Glomerular endothelial cell (primary cell): Measurements from ENCODE around the gene PTPRN2. TPM values are rescaled to one million over a fixed set of nuclear protein-coding genes. Genes with fewer than 3 reads are reported as not detected.
"Not testable (repeated sequence)": the region's sequence is repeated elsewhere in the genome, so short reads cannot be mapped to it uniquely, and the experiment has no call there.

Source experiments
- DNase-seq: peaks from one replicate; pipeline ENCODE4 v3.0.0-alpha.2; 2011; ENCODE audit warnings: low read depth, low spot score; ENCODE audit errors: extremely low read depth
- total RNA-seq: library from RNA; depleted of rRNA; stranded (reverse); fragments of >200 nt; gene quantifications from 2 replicates; pipeline ENCODE4 v1.2.3, GENCODE V29; 2015

Gene PTPRN2
- total RNA-seq, 1 donor from 2014 or later, result 10.0 TPM

DNA sequence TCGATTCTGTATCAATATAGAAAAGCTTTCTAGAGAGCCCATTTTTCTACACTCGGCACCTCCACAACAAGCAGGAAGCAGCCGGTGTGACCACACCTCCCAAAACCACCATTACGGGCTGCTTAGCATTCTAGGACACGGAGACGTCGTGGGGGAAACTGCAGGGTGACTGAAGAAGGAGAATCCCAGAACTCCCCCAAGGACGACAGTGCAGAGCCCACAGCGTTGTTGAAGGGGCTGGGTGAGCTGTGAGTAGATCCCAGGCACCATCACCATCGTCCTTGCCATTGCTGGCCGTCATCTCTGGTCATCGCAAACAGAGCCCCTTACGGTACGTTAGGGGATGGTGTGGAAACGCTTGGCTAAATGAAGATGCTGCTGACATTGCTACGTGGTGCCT, 351.8 kb downstream of the PTPRN2 start:
- DNase-seq, result no peak

DNA sequence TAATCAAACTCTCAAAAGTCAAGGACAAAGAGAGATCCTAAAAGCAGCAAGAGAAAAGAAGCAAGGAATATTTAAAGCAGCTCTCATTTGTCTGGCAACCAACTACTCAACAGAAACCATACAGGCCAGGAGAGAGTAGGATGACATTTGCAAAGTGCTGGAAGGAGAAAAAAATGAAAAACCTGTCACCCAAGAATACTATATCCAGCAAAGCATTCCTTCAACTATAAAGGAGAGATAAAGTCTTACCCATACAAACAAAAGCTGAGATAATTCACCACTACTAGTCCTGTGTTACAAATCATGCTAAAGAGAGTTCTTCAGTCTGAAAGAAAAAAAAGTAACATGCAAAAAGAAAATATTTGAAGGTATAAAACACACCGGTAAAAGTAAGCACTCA, 357.7 kb downstream of the PTPRN2 start:
- no peak for DNase-seq

DNA sequence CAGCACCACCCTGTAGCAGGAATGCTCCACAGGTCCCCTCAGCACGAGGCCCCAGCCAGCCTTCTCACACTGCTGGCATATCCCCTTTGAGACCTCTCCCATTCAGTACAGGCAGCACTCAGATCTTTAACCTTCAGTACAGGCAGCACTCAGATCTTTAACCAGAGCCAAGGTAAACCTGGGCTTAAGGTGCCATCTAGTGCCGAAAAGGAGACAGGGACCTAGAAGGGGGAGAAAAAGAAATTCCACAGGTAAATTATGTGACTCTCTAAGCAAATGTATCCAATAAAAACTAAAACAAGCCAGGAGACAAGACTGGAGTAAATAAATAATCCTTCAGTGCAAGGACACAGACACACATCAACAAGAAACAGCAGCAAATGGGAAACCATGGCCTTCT, 358.6 kb downstream of the PTPRN2 start:
- DNase-seq, result no peak

DNA sequence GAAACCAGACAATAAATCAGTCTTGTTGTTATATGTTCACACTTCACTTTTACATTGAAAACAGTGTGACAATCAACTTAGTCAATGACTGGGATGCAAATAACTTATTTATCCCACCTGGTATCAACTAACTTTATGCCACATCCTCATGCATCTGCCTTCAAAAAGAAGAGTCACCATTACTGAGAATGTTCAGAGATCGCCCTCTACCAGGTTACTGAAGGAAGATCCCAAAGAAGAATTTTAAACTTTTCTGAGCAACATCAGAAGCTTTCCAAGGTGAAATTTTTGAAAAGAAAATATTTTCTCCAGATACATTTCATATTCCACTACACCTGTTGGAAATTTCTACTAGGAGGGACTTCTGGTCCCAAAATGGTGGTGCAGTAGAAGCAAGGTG, 359.5 kb downstream of the PTPRN2 start:
- no peak for DNase-seq

DNA sequence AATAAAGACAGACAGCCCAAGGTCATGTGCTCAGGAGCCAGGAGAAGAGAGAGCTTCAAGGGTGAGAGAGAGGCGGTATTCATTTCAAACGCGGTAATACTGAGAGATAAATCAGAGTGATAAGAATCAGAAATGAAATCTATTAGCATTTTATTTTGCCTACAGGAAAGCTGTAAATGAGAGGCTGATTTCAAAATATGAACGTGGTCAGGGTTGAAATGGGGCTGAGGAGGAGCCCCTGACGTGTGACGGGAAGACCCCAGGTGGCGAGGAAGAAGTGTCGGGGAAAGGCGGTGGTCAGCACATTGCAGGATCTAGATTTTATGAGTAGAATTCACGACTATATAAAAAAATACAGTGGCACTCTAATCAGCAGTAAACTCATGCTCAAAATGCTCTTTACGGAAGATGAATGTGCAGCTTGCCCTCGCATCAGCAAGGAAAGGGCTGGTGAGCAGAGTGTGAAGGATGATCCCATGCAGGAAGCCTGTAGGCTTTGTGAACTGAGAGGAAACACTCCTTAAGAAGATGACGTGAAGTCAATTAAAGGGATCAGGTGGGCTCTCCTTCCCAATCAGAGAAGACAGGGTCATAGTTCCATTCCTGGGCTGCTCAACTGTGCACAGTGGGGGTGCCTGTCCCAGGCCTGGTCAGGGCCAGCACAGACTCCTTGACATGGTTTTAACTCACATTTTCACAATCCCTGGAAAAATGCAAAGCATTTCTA, 360.2 kb downstream of the PTPRN2 start:
- no peak for DNase-seq

DNA sequence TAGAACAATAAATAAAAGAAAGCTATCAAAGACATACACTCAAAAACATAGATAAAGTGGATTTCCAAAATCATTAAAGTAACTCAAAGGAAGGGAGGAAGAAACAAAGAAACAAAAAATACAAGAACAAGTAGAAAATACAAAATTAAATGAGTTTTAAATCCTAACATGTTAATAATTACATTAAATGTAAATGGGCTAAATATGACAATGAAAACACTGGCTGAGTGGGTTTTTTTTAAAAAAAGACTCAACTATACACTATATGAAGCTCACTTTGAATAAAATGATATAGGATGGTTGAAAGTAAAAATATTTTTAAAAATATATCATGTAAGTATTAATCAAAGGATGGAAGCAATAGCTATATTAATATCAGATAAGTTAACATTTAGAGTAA, 371.4 kb downstream of the PTPRN2 start:
- DNase-seq, result no peak

DNA sequence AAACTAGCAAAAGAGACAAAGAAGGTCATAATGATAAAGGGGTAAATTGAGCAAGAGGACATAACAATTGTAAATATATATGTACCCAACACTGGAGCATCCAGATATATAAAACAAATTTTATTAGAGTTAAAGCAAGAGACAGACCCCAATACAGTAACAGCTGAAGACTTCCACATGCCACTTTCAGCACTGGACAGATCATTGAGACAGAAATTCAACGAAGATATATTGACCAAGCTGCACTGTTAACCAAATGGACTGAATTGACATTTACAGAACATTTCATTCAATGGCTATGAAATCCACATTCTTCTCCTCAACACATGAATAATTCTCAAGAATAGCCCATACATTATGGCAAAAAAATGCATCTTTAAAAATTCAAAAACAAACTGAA, 378.2 kb downstream of the PTPRN2 start:
- DNase-seq, result no peak

DNA sequence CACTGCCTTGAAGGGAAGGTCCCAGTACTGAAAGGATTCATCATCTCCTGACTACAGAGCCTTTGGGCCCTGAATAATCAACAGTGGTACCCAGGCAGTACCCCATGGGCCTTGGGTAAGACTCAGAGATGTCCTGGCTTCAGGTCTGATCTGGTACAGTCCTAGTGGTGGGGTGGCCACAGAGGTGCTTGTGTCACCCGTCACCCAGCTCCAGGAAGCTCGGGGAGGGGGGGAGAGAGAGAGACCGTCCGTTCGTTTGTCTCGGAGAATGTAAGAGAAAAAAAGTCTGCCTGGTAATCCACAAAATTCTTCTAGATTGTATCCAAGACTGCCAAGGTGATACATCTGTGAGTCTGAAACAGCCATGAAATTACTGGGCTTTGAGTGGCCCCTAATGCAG, 381.3 kb downstream of the PTPRN2 start:
- no peak for DNase-seq

DNA sequence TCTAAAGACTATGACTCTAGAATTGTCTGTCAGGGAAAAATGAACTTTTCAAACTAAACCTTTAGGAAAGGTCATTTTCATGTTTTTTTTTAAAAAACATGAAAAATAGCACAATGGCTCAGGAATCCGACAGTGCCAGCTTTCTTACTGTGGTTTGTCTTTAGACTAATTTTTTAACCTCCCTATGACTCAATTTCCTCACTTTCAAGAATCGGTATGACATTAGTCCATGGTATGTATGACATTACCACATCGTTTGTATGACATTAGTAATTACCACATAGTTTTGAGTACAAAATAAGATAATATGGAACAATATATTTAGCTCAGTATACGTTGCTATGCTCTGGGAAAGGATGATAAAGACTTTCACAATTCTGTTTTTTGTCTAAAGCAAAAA, 383.2 kb downstream of the PTPRN2 start:
- DNase-seq, result no peak

DNA sequence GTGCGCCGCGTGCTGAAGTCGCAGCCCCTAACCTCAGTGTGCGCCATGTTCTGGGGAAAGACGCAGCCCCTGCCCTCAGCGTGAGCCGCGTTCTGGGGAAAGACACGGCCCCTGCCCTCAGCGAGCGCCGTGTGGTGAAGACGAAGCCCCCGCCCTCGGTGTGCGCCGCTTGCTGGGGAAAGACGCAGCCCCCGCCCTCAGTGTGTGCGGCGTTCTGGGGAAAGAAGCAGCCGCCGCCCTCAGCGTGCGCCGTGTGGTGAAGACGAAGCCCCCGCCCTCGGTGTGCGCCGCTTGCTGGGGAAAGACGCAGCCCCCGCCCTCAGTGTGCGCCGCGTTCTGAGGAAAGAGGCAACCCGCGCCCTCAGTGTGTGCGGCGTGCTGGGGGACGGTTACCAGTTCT, 383.7 kb downstream of the PTPRN2 start:
- DNase-seq, result not testable (repeated sequence)

DNA sequence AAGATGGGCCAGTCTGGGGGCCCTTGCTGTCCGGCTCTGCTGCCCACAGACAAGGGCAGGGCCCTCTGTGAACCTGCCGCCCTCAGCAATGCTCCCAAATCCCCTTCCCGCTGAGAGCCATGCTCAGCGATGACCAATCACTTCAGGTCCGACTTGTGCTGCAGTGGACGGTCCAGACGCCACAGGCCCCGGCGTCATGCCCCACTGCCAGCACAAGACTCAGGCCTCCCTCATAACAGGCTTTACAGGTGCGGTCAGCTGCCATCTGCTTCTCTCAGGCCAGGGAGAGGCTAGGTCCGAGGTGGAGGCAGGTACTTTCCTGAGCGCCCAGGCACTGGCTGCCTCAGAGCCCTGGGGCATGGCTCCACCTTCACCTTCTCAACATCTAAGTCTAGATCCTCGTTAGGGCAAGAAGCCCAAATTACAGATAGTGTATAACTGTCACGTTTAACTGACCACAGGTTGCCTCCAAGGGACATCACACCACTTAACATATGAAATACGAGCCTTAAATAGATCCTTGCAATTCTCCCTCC, 393.2 kb downstream of the PTPRN2 start:
- DNase-seq, result no peak

DNA sequence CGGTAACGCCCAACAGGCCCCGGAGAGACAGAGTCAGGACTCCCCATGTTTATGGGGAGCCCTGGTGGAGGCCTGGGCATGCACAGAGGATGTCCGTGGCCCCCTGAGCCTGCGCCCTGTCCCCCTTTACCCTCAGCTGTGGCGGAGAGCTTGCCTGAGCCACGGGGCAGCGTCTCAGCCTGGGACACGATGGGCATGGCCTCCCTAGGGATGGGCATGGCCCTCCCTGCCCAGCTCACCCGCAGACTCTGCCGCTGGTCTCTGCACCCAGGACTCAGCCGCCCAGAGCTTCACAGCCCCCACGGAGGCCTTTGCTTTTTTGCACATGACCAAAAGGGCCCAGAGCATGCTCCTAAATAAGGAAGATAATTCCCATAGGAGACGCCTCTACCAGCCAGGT, 394.2 kb downstream of the PTPRN2 start:
- DNase-seq, result no peak

DNA sequence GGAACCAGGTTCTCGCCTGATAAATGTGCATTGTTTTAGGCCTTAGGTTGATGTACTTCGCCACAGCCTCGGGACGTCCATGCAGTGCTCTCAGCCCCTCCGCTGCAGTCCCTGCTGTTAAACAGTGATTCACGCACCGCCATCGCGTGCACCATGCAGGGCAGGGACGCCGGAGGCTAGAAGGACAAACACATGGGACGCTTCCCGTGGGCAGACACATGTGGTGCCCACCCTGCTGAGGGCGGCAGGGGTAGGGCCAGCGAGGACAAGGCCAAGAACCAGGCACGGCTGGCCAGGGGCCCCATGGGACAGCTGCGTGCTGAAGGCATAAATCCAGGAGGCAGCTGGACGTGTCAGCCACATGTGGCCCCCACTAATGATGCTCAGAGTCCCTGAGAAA, 394.7 kb downstream of the PTPRN2 start:
- DNase-seq, result no peak

DNA sequence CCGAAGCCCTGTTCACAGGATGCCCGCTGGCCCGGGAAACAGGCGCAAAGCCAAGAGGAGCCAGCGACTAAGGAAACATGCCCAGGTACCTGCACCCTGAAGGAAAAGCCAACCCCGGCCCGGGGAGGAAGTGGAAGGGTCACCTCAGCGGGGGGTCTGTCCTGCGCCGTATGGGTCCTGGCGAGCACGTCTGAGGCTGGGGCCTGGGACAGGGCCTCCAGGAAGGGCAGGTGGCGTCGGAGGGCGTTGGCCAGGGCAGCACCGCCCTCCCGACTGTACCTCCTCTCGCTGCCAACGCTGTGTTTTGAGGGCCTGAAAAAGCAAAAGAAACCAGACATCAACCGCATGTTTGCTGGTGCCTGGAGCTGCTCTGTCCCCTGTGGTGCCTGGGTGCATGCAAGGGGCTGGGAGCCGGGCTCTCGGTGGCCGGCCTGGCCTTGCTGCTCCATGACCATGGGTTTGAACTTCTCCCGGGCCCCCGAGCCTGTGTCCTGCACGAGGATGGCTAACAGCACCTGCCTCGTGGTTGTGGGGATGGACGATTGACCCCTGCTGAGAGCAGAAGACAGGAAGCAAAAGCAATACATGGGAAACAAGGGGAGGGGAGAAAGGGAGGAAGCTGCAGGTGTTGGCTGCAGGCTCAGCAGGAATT, 395.3 kb downstream of the PTPRN2 start:
- no peak for DNase-seq

DNA sequence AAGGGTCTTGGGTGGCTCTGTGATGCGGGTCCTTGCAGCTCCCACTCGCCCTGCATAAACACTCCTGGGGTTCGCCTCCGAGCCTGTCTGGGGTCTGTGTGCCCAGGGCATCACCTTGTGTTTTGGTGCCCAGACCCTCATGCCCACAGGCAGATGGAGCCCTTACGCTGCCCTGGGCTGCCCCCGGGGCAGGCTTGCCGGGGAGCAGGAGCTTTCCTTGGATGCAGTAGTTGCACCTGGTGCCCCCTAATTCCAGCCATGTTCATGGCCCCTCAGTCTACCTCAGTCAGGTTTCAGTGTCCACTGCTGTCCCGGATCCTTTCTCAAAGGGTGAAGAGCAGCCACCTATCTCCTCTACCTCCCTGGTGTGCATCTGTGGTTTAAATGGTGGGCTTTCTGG, 396.0 kb downstream of the PTPRN2 start:
- DNase-seq, result no peak

DNA sequence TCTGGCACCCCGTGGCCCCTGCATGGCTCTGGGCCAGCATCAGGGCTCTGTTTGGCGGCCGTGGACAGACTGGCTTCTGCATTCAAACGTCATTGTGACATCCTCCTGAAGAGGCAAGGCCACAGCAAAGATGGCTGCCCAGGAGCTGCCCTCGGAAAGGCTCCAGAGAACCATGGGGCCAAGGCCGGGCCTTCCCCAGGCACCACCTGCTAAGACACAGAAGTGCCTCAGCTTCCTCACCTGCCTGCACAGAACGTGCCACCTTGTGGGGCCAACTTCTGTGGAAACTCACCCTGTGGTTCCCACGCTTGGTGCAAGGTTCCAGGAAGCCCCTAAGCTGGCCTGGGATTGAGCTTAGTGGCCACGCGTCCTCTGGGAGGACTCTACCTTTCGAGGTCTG, 396.9 kb downstream of the PTPRN2 start:
- DNase-seq, result no peak

DNA sequence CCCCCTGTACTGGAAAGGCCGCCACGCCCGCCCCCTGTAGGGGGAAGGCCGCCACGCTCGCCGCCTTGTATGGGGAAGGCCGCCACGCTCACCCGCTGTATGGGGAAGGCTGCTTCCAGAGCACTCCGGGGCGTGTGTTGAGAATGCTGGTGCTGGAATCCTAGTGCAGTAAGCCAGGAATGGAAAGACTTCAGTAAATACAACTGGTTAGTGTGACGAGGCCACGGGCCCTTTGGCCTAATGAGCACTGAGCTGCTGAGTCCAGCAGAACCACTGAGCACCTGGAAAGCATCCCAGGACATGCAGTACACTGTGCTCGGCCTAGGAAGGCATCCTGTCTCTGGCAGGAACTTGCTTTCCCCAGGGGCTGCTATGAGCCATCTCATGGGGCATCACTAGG, 398.9 kb downstream of the PTPRN2 start:
- no peak for DNase-seq

DNA sequence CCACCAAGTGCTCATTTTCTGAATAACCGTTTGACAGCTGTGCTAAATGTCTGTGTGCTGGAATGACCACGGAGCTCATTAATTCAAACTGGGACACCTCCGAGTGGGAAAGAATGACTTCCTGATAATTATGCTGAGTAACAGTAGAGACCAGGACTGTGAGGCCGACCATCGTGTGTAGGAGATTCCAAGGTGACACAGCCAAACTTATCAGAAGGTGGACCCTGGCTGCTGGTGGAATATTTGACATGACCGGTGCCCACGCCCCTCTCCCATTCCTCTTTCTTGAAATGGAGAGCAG, 400.0 kb downstream of the PTPRN2 start:
- DNase-seq, result no peak

DNA sequence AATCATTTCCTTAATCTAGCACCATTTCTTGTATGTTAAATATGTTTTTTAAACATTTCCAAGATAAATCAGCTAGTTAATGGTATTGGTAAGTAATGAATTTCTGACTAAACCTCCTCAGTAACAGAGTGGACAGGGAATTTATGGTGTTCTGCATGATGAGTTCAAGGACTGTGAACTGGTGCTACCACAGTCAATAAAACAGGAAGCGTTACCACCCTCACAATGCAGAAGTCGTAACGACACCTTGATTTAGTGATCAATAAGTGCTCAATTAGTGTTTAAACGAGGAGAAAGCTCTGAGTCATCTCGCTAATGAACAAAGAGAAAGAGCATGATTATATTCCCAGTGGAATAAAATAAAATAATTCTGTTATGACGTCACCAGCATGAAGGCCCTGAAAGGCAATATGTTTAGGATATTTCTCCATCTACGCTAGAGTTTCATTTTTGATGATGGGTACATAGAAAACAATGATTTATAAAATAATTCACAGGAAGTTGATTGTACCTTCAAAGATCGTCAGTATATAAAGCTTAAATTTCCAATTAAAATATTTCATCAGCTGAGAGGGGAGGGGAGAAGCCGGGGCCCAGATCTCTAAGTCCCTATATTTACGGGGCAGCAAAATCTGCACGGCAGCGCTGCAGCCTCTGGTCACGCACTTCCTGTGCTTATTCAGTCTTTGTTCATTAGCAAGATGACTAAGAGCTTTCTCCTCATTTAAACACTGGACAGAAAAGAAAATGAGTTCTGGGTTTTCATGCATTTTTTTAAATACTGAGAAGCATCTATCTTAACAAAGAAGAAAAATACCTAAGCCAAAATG, 400.5 kb downstream of the PTPRN2 start:
- no peak for DNase-seq

DNA sequence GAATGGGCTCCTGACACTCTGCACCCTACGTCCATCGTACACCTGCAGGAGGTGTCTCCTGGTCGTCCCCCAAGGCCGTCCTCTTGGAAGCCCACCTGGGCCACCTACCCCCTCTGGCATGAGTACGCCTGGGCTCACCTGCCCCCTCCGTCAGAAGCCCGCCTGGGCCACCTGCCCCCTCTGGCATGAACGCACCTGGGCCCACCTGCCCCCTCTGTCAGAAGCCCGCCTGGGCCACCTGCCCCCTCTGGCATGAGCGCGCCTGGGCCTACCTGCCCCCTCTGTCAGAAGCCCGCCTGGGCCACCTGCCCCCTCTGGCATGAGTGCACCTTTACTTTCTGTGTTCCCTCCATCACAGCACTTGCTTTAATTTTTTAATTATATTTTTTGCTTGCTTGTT, 401.2 kb downstream of the PTPRN2 start:
- no peak for DNase-seq

DNA sequence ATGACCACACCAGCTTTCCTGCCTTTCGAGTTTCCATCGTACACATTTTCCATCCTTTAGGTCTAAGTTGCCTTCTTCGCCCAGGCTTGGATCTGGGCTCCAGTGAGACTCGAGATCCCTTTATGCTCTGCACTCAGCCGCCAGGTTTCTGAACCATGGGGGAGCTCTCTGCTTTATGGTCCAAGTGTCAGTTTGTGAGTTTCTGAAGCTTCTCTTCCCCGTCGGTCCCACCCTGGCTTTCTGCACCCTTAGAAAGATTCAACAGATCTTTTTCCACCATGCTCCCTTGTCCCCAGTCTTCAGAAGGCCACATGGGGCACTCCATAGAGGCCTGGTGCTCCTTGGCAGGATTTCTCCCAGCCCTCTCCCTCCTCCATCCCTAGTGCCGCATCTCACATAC, 402.0 kb downstream of the PTPRN2 start:
- no peak for DNase-seq

DNA sequence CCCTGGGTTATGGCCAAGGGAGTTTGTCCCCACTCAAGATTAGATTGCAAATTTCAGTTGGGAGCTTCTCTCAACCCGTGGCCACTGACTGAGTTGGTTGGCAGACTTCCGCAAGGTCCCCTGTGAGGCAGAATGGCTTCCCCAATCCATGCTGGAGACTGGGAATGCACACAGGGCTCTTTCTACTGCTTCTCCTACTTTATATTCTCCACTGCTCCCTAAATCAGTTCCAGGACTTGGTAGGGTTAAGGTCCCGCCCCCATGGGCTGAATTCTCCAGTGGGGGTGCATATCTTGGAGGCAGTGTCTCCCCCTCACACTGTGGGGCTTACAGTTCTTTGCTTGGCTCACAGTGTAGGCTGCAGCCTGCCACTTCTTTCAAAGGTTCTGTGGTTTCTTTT, 404.2 kb downstream of the PTPRN2 start:
- no peak for DNase-seq
